IMR-90 (cell line): ENCODE measurements around the gene TMEM9. TPM values are rescaled to one million over a fixed set of nuclear protein-coding genes. Genes with fewer than 3 reads are reported as not detected.

Experiments used
- ATAC-seq: fragments of 200-7000 bp; cut with Tn5 transposase; 2 replicates; pipeline ENCODE4 v1.9.1; 2020; ENCODE audit warnings: low read depth, mild to moderate bottlenecking, moderate library complexity
- BruUV-seq: library from RNA; stranded (reverse); fragments of 400-500 nt; replicated peaks from 2 replicates; lab custom pipeline; 2021; lab: Mats Ljungman, UMichigan
- CTCF ChIA-PET: fragments of 300-600 bp; formaldehyde crosslinking; extraction: SDS; loops from one replicate; lab custom pipeline; 2021; ENCODE audit warnings: antibody characterized with exemption; lab: Yijun Ruan, JAX
- POLR2A ChIA-PET: fragments of 300-600 bp; sonication (Branson Sonifier 250); formaldehyde crosslinking; loops from one replicate; lab custom pipeline; 2022; ENCODE audit warnings: antibody characterized with exemption; ENCODE audit not compliant: unreplicated experiment; lab: Charles Lee
- DNase-seq: peaks from one replicate; pipeline ENCODE4 v3.0.0; 2013
- H2AFZ ChIP-seq: replicated peaks from 2 replicates; pipeline ENCODE3; 2013; ENCODE audit warnings: low read length, mild to moderate bottlenecking; ENCODE audit not compliant: poor library complexity
- H2AK5ac ChIP-seq: 2 replicates; pipeline ENCODE4 v1.6.1; 2013; ENCODE audit warnings: low read depth, low read length, inconsistent platforms
- H2AK9ac ChIP-seq: replicated peaks from 2 replicates; pipeline ENCODE3; 2013; ENCODE audit warnings: mild to moderate bottlenecking, low read depth, low read length, moderate library complexity; ENCODE audit not compliant: poor library complexity
- H2BK120ac ChIP-seq: 2 replicates; pipeline ENCODE4 v1.6.1; 2013; ENCODE audit warnings: low read depth, low read length, inconsistent platforms
- H2BK15ac ChIP-seq: 3 replicates; pipeline ENCODE4 v1.6.1; 2013; ENCODE audit warnings: low read depth, low read length, inconsistent platforms
- H2BK20ac ChIP-seq: 2 replicates; pipeline ENCODE4 v1.6.1; 2013; ENCODE audit warnings: low read depth, mild to moderate bottlenecking, inconsistent platforms, low read length, moderate library complexity
- H2BK5ac ChIP-seq: 2 replicates; pipeline ENCODE4 v1.6.1; 2013; ENCODE audit warnings: mild to moderate bottlenecking, low read depth, low read length, inconsistent platforms; ENCODE audit not compliant: poor library complexity, severe bottlenecking
- H3K14ac ChIP-seq: replicated peaks from 2 replicates; pipeline ENCODE4 v1.6.1; 2013; ENCODE audit warnings: low read depth, low read length, inconsistent platforms
- H3K18ac ChIP-seq: 2 replicates; pipeline ENCODE4 v1.6.1; 2013; ENCODE audit warnings: low read depth, low read length, control low read depth
- H3K23ac ChIP-seq: 2 replicates; pipeline ENCODE4 v1.6.1; 2013; ENCODE audit warnings: low read depth, low read length, inconsistent platforms
- H3K27ac ChIP-seq: 2 replicates; pipeline ENCODE4 v1.5.1; 2013; ENCODE audit warnings: mild to moderate bottlenecking, control low read depth, low read length; ENCODE audit not compliant: insufficient read depth
- H3K27me3 ChIP-seq: 2 replicates; pipeline ENCODE4 v1.6.1; 2013; ENCODE audit warnings: low read length; ENCODE audit not compliant: control insufficient read depth, insufficient read depth
- H3K36me3 ChIP-seq: 2 replicates; pipeline ENCODE4 v1.6.1; 2013; ENCODE audit warnings: low read length, mixed read lengths; ENCODE audit not compliant: control insufficient read depth, insufficient read depth
- H3K4ac ChIP-seq: 2 replicates; pipeline ENCODE4 v1.6.1; 2013; ENCODE audit warnings: low read depth, low read length, inconsistent platforms
- H3K4me1 ChIP-seq: 2 replicates; pipeline ENCODE4 v1.6.1; 2013; ENCODE audit warnings: low read length, mixed read lengths; ENCODE audit not compliant: control insufficient read depth, insufficient read depth
- H3K4me2 ChIP-seq: 2 replicates; pipeline ENCODE4 v1.6.1; 2013; ENCODE audit warnings: low read depth, mild to moderate bottlenecking, control low read depth, low read length, moderate library complexity
- H3K4me3 ChIP-seq: 2 replicates; pipeline ENCODE4 v1.5.1; 2013; ENCODE audit warnings: low read depth, mild to moderate bottlenecking, control low read depth, low read length, moderate library complexity; ENCODE audit not compliant: insufficient read depth
- H3K56ac ChIP-seq: 2 replicates; pipeline ENCODE4 v1.6.1; 2013; ENCODE audit warnings: low read length, inconsistent platforms; ENCODE audit not compliant: insufficient read depth; ENCODE audit errors: extremely low read depth
- H3K79me1 ChIP-seq, 2 experiments: 2 replicates each; pipeline ENCODE4 v1.6.1; 2013; ENCODE audit warnings: low read length in 2 of 2, inconsistent platforms in 1 of 2, low read depth in 1 of 2
- H3K9ac ChIP-seq: 2 replicates; pipeline ENCODE4 v1.6.1; 2013; ENCODE audit warnings: low read depth, low read length, control low read depth
- H3K9me1 ChIP-seq: 2 replicates; pipeline ENCODE4 v1.6.1; 2013; ENCODE audit warnings: low read length, inconsistent platforms; ENCODE audit not compliant: insufficient read depth
- H3K9me3 ChIP-seq: 2 replicates; pipeline ENCODE4 v1.6.1; 2013; ENCODE audit warnings: low read length; ENCODE audit not compliant: control insufficient read depth, insufficient read depth
- H4K20me1 ChIP-seq: 2 replicates; pipeline ENCODE4 v1.6.1; 2013; ENCODE audit warnings: low read length, inconsistent platforms; ENCODE audit not compliant: insufficient read depth
- H4K5ac ChIP-seq: 2 replicates; pipeline ENCODE4 v1.6.1; 2013; ENCODE audit warnings: mild to moderate bottlenecking, low read depth, low read length, control low read depth
- H4K8ac ChIP-seq, 2 experiments: 2 replicates each; pipeline ENCODE4 v1.6.1; 2013; ENCODE audit warnings: low read depth in 2 of 2, low read length in 2 of 2, control low read depth in 1 of 2, inconsistent platforms in 1 of 2
- H4K91ac ChIP-seq: 2 replicates; pipeline ENCODE4 v1.6.1; 2013; ENCODE audit warnings: low read depth, low read length, inconsistent platforms; ENCODE audit not compliant: insufficient read depth
- BHLHE40 ChIP-seq: fragments of 150-350 bp; IDR thresholded peaks from 2 replicates; pipeline ENCODE4 v1.6.1; 2016; ENCODE audit warnings: mild to moderate bottlenecking, low read depth, low read length
- CEBPB ChIP-seq: IDR thresholded peaks from 2 replicates; pipeline ENCODE4 v1.6.1; 2012; ENCODE audit warnings: low read depth, low read length, improper control_type of control experiment
- CHD1 ChIP-seq: IDR thresholded peaks from 2 replicates; pipeline ENCODE4 v1.6.1; 2012; ENCODE audit warnings: low read depth, low read length, improper control_type of control experiment
- CTCF ChIP-seq: conservative IDR thresholded peaks from 2 replicates; pipeline ENCODE4 v1.5.1; 2012; ENCODE audit warnings: mild to moderate bottlenecking, low read depth, low read length, improper control_type of control experiment
- ELK1 ChIP-seq: fragments of 150-350 bp; IDR thresholded peaks from 2 replicates; pipeline ENCODE4 v1.6.1; 2016; ENCODE audit warnings: low read depth, mild to moderate bottlenecking, low read length, moderate library complexity, borderline replicate concordance
- FOS ChIP-seq: fragments of 150-350 bp; IDR thresholded peaks from 2 replicates; pipeline ENCODE4 v1.6.1; 2016; ENCODE audit warnings: low read depth, low read length
- MAFK ChIP-seq: IDR thresholded peaks from 2 replicates; pipeline ENCODE4 v1.6.1; 2012; ENCODE audit warnings: low read depth, low read length, improper control_type of control experiment
- MAZ ChIP-seq: IDR thresholded peaks from 2 replicates; pipeline ENCODE4 v1.6.1; 2012; ENCODE audit warnings: low read depth, mild to moderate bottlenecking, low read length, improper control_type of control experiment, moderate library complexity, borderline replicate concordance
- MXI1 ChIP-seq: IDR thresholded peaks from 2 replicates; pipeline ENCODE4 v1.6.1; 2012; ENCODE audit warnings: low read depth, mild to moderate bottlenecking, low read length, moderate library complexity, borderline replicate concordance
- NFE2L2 ChIP-seq: fragments of 150-350 bp; IDR thresholded peaks from 2 replicates; pipeline ENCODE4 v1.6.1; 2016; ENCODE audit warnings: low read depth, mild to moderate bottlenecking, low read length
- POLR2A ChIP-seq: IDR thresholded peaks from 2 replicates; pipeline ENCODE4 v1.6.1; 2012; ENCODE audit warnings: mild to moderate bottlenecking, low read depth, low read length
- RAD21 ChIP-seq: IDR thresholded peaks from 2 replicates; pipeline ENCODE4 v1.6.1; 2012; ENCODE audit warnings: low read length, improper control_type of control experiment
- RCOR1 ChIP-seq: IDR thresholded peaks from 2 replicates; pipeline ENCODE4 v1.6.1; 2012; ENCODE audit warnings: mild to moderate bottlenecking, low read length, improper control_type of control experiment; ENCODE audit not compliant: insufficient replicate concordance
- RFX5 ChIP-seq: IDR thresholded peaks from 2 replicates; pipeline ENCODE4 v1.8.0; 2012; ENCODE audit warnings: low read depth, mild to moderate bottlenecking, low read length, moderate library complexity
- SMC3 ChIP-seq: fragments of 150-350 bp; IDR thresholded peaks from 2 replicates; pipeline ENCODE4 v1.6.1; 2016; ENCODE audit warnings: low read depth, mild to moderate bottlenecking, antibody characterized with exemption, low read length, moderate library complexity
- USF2 ChIP-seq: fragments of 150-350 bp; IDR thresholded peaks from 2 replicates; pipeline ENCODE4 v1.6.1; 2017; ENCODE audit warnings: mild to moderate bottlenecking, antibody characterized with exemption, low read length, low read depth
- WGBS, 2 experiments: methylation state at CpG; one replicate each; pipeline versions ENCODE4 v1.1.5 to v1.1.7; 2013; ENCODE audit warnings: missing lambda C conversion rate in 2 of 2; ENCODE audit not compliant: insufficient read length in 1 of 2; ENCODE audit errors: extremely low coverage in 2 of 2; 5-methylcytosine and 5-hydroxymethylcytosine counted together
- dilution Hi-C: fragments of 300-500 bp; cut with HindIII; formaldehyde crosslinking; loops from one replicate; pipeline ENCODE4 v1.14.3; 2018; ENCODE audit warnings: low sequenced_read_pairs; ENCODE audit not compliant: unreplicated experiment
- in situ Hi-C: fragments of 300-500 bp; cut with MboI; formaldehyde crosslinking; loops from 3 replicates; pipeline ENCODE4 v1.14.3; 2019; ENCODE audit warnings: low sequenced_read_pairs, inconsistent platforms, mixed read lengths
- intact Hi-C: fragments of 100-400 bp; cut with micrococcal nuclease; formaldehyde crosslinking; loops from 2 replicates; pipeline ENCODE4 v1.10.0; 2022
- polyA plus RNA-seq, 3 experiments: library from polyadenylated mRNA; depleted of rRNA; stranded (reverse); fragments of >200 nt; gene quantifications; 2 replicates each; pipeline ENCODE4 v1.2.3, GENCODE V29; 2012; ENCODE audit warnings: low replicate concordance in 1 of 3
- total RNA-seq: library from RNA; depleted of rRNA; stranded (reverse); fragments of >200 nt; gene quantifications from 2 replicates; pipeline ENCODE4 v1.2.3, GENCODE V29; 2012

Gene TMEM9
- total and polyA plus RNA-seq, 2 of the 4 experiments (the other 2 are of a cell fraction) = 76.7 to 107 TPM

GRCh38 chr1:201169971-201170532 is 15.8 kb upstream of the TMEM9 start:
- H3K23ac ChIP-seq = no peak overlapping the region
- H2BK15ac ChIP-seq = peak overlapping the region; percentile 57; the same call in 1 of the 3 replicates
- peak overlapping the region; percentile 25; the same call in 1 of the 2 replicates for H4K91ac ChIP-seq
- TF ChIP-seq CEBPB = no peak
- TF ChIP-seq ELK1 = no peak
- no peak for TF ChIP-seq MAZ
- TF ChIP-seq FOS = no peak
- no peak for TF ChIP-seq RCOR1
- no peak for TF ChIP-seq RAD21
- no peak for TF ChIP-seq RFX5
- no peak for TF ChIP-seq NFE2L2
- no peak for TF ChIP-seq POLR2A
- TF ChIP-seq MAFK = no peak
- no peak for TF ChIP-seq CTCF
- TF ChIP-seq SMC3 = no peak
- no peak for TF ChIP-seq CHD1
- TF ChIP-seq BHLHE40 = no peak
- TF ChIP-seq USF2 = no peak
- TF ChIP-seq MXI1 = no peak
- no peaks in the 10 kb centered on the region for H3K79me1 ChIP-seq
- peak overlapping the region; percentile 55 for H3K4me2 ChIP-seq
- no peak overlapping the region for H4K5ac ChIP-seq
- peaks cover 9% of the 10 kb centered on the region for H3K27me3 ChIP-seq
- no TSS peak for BruUV-seq
- peak overlapping the region; percentile 5; the same call in 1 of the 2 replicates for H3K4me3 ChIP-seq
- dilution Hi-C loops (no loop called here), intact Hi-C loops (no loop called here), in situ Hi-C loops (no loop called here)
- WGBS, 2 experiments = no CpG with 5 or more reads among the region's 2 CpGs
- POLR2A ChIA-PET = no interaction called here
- ATAC-seq (no peak), DNase-seq (no peak)
- H2BK20ac ChIP-seq = peak overlapping the region; percentile 66
- H3K27ac ChIP-seq = no peak overlapping the region
- H4K8ac ChIP-seq = peak overlapping the region in 1 of 2 experiments; percentile 33; a peak in 1 of 4 replicates
- H3K56ac ChIP-seq = no peak overlapping the region
- no peak overlapping the region; the same call in 1 of the 2 replicates for H3K9ac ChIP-seq
- CTCF ChIA-PET = interaction anchor here (0.9 kb wide), 1 partner anchor 11 kb away, joined by 3 read pairs; no protein-coding TSS in a partner anchor
- peak overlapping the region; percentile 42; the same call in 1 of the 2 replicates for H3K4ac ChIP-seq
- peaks cover 3% of the 10 kb centered on the region for H3K9me1 ChIP-seq
- peak overlapping the region; percentile 93 for H2AFZ ChIP-seq
- H3K14ac ChIP-seq = no peak overlapping the region
- peak overlapping the region; percentile 51 for H2AK5ac ChIP-seq
- no peaks in the 10 kb centered on the region for H3K9me3 ChIP-seq
- H2BK5ac ChIP-seq = no peak overlapping the region
- H3K36me3 ChIP-seq = no peaks in the 10 kb centered on the region
- peak overlapping the region; percentile 33 for H2BK120ac ChIP-seq
- no peak overlapping the region for H3K18ac ChIP-seq
- H3K4me1 ChIP-seq = 0 out of 2 replicates have a peak, but pooled peaks cover 2% of the 10 kb centered on the region
- no peaks in the 10 kb centered on the region for H4K20me1 ChIP-seq
- H2AK9ac ChIP-seq = peak overlapping the region; percentile 57
